NCI-H460 (cell line): ENCODE data around the gene PARP12. TPM values are rescaled to one million over a fixed set of nuclear protein-coding genes. Genes with fewer than 3 reads are reported as not detected.
"Not testable (repeated sequence)": the region's sequence is repeated elsewhere in the genome, so short reads cannot be mapped to it uniquely, and the experiment has no call there.

ENCODE experiments used
- DNase-seq: peaks from one replicate; pipeline ENCODE4 v3.0.0-alpha.2; 2016; ENCODE audit warnings: low read depth; ENCODE audit errors: extremely low read depth
- polyA plus RNA-seq: library from polyadenylated mRNA; depleted of rRNA; stranded (reverse); fragments of >200 nt; gene quantifications from 2 replicates; pipeline ENCODE4 v1.2.3, GENCODE V29; 2014; cell fraction: nucleus; rRNA removed
- total RNA-seq: library from RNA; depleted of rRNA; stranded (reverse); fragments of >200 nt; shearing (Covaris generic); gene quantifications from 2 replicates; pipeline ENCODE4 v1.2.3, GENCODE V29; 2014; rRNA removed

The PARP12 gene
- total RNA-seq = 23.4 and 25.6 TPM in 2 replicates
- 27.9 and 36.8 TPM in 2 replicates for polyA plus RNA-seq

GRCh38 chr7:140062528-140063299 is at the start of gene PARP12:
TSS of gene PARP12 (minus strand) at chr7:140062951. CDS start at chr7:140062847, 104 bp downstream.
- peak; percentile 72 for DNase-seq

GRCh38 chr7:140108777-140109176 is 46.0 kb upstream of the PARP12 start:
- DNase-seq = not testable (repeated sequence)

- no peak for DNase-seq
These were observed 33.7 kb upstream of the PARP12 start for GRCh38 chr7:140096459-140096858.

DNA sequence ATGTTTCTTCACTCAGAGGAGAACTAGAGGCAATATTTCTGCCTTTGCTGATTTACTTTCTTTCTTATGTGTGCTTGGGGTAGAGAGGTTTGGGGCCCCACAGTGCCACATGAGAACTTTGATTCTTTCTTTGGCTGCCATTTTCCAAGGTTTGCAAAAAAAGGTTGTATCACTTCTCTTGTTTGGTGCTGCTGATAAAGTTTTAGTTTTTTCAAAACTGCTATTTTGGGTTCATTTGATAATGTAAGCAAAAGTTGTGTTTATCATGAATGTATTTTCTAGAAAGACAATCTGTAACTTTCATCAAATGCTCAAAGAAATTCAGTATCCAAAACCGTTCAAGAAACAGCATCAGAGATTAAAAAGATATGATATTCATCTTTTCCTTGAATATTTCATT is 30.6 kb upstream of the PARP12 start:
- DNase-seq = no peak

DNA sequence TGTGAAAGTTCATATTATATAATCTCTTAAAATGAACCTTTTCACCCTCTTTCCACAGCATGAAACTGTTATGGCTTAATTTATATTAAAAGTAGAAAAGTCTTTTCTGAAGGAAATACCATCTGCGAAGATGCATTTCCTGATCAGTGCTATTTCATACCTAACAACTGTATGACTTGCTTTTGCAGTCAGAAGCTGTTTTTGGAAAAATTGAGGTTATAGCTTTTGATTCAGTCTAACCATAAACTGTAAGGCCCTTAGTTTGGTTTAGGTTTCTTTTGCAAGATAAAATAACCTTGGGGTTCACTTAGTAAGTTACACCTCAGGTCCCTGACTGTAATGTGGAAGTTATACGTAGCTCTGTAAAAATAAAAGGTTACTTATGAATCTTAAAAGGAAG is 22.7 kb upstream of the PARP12 start:
- no peak for DNase-seq

DNA sequence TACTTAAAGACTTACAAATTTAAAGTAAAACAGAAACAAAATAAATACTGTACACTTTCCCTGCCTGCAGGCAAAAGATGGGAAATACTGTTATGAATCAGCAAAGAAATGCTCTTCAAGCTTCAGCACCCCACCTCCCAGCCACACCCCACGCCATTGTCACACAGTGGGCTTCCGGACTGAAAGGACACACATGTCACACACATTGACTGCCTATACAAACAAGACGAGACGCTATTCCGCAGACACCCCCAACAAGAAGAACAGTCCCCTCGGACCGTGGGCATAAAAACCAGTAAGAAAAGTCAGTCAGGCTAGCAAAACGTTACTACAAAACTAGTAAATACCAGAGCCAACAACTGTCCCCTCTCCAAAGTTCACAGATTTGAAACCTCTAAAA is 22.2 kb upstream of the PARP12 start:
- DNase-seq = peak; percentile 13

DNA sequence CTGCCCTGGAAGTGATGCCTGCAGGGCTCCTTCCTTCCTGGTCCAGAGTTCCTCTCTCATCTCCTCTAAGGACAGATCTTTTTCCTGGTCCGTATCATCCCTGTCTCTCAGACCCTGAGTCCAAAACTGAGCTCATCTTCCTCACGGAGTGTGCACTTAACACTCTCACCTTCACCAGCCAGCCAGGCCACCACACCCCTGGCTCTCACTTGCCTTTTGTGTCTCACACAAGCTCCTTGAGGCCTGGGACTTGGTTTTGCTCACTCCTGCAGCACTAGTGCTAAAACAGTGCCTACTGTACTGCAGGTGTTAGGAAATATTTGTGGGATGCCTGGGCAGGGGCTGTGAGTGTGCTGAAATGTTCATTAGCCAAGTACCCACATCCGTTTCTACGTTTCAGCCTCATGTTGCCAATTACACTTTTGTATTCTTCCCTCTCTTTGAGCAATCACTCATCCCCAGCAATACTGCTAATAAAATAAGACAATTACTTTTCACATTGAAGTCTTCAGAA is 21.4 kb upstream of the PARP12 start:
- DNase-seq = no peak

DNA sequence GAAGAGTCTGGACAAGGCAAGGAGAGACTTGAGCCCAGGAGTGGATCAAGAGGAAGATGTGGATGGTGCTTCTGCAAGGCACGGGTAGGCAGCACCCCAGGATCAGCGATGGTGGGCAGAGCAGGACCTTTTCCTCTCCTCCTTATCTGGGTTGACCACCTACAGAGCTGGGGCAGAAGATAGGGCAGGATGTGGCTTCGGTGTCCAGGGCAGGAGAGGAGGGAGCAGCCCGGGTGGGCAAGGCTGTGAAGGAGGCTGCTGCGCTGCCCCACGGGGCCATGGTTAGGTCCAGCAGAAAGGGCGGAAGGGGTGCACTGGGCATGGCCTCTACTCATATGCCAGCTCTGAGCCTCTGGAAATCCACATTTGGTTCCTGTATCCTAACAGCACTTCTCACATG is 20.0 kb upstream of the PARP12 start:
- DNase-seq = no peak

- DNase-seq = no peak
These were observed 19.1 kb upstream of the PARP12 start for GRCh38 chr7:140081774-140082425.

- no peak for DNase-seq
These were observed 18.2 kb upstream of the PARP12 start for GRCh38 chr7:140080919-140081318.

GRCh38 chr7:140079121-140079536 is 16.4 kb upstream of the PARP12 start:
- peak; percentile 11 for DNase-seq

DNA sequence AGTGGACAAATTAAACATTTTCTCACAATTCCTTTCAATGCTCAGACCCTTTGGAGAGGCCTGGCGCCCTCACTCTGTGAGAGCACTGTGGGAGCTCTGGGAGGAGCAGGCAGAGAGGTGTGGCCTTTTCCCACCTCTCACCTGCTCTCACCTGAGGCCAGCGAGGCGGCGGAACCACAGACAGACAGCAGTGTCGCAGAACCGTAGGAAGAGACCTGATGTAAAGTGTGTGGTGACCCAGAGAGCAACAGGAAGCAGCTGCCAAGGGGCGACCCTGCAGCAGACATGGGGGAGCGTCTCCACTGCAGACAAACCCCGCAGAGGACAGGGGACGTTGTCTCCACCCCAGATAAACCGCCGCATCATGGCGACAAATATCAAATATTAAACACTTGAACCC is 15.6 kb upstream of the PARP12 start:
- DNase-seq = no peak

- no peak for DNase-seq
These were observed 12.0 kb upstream of the PARP12 start for GRCh38 chr7:140074780-140075179.

- no peak for DNase-seq
These were observed 7.8 kb upstream of the PARP12 start for GRCh38 chr7:140070546-140070945.

GRCh38 chr7:140069298-140069949 is 6.7 kb upstream of the PARP12 start:
- no peak for DNase-seq

- DNase-seq = no peak
These were observed 5.3 kb upstream of the PARP12 start for GRCh38 chr7:140068033-140068432.

GRCh38 chr7:140067052-140067451 is 4.3 kb upstream of the PARP12 start:
- DNase-seq = no peak

GRCh38 chr7:140062118-140062527 is 628 bp downstream of the PARP12 start:
- no peak for DNase-seq

GRCh38 chr7:140061607-140061930 is 1.2 kb downstream of the PARP12 start:
- no peak for DNase-seq

GRCh38 chr7:140060788-140061606 is 1.8 kb downstream of the PARP12 start:
- DNase-seq = no peak

DNA sequence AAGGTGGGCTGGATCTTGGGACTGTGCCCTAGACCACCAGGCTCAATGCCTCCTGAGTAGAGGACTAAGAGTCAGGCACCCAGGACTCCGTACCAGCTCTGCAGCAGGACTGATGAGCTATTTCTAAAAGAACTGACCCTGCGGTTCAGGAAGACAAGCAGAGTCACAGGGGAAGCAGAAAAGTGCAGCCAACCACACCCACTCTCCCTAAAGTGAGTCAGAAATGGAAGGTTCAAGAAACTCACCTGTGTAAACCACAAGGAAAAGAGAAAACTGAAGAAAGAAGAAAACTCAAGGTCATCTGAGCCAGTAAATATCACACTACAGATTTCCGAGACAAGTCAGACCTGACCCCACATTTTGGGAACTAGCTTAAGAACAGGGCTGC is 2.5 kb downstream of the PARP12 start:
- DNase-seq = no peak
